Progenitor cell of endocrine pancreas (in vitro differentiated cells): ENCODE results near the gene PDK4. TPM values are rescaled to one million over a fixed set of nuclear protein-coding genes. Genes with fewer than 3 reads are reported as not detected.

ENCODE experiments used
- DNase-seq: peaks from one replicate; pipeline ENCODE4 v3.0.0; 2021; ENCODE audit warnings: low spot score; ENCODE audit not compliant: unreplicated experiment
- H3K27ac Mint-ChIP-seq: 2 replicates; pipeline ENCODE4 v1.8.0; 2021; ENCODE audit warnings: mild to moderate bottlenecking, moderate library complexity, mixed read lengths
- H3K27me3 Mint-ChIP-seq: 2 replicates; pipeline ENCODE4 v1.8.0; 2021; ENCODE audit warnings: mixed read lengths
- H3K36me3 Mint-ChIP-seq: 2 replicates; pipeline ENCODE4 v1.8.0; 2022; ENCODE audit warnings: mixed read lengths; ENCODE audit not compliant: insufficient read depth
- H3K4me1 Mint-ChIP-seq: 2 replicates; pipeline ENCODE4 v1.8.0; 2021; ENCODE audit warnings: low read depth, mixed read lengths
- H3K4me3 Mint-ChIP-seq: 2 replicates; pipeline ENCODE4 v1.8.0; 2021; ENCODE audit warnings: low read depth, mild to moderate bottlenecking, moderate library complexity, mixed read lengths
- H3K9me3 Mint-ChIP-seq: 2 replicates; pipeline ENCODE4 v1.8.0; 2021; ENCODE audit warnings: low read depth, mixed read lengths
- long read RNA-seq: library from polyadenylated mRNA; unstranded; transcript quantifications from one replicate; pipeline ENCODE4 v2.0.0, GENCODE V29; 2020
- total RNA-seq: library from RNA; stranded (reverse); gene quantifications from 2 replicates; pipeline ENCODE4 v1.2.1, GENCODE V29; 2021
- TF ChIP-seq, protein P1 (sequence below): fragments of 200-600 bp; sonication (generic); IDR thresholded peaks from one replicate; pipeline ENCODE4 v1.5.0; 2021; ENCODE audit warnings: antibody characterized with exemption, mild to moderate bottlenecking; ENCODE audit not compliant: unreplicated experiment

Gene PDK4
- total RNA-seq = 21.0 and 29.1 TPM in 2 replicates
- long read RNA-seq, transcript PDK4-201 (11 exons, 3,576 nt) = major isoform, 149 of 165 reads
- long read RNA-seq, partial matches to known transcripts = 8 of 165 reads
- long read RNA-seq, other reads (novel, unspliced or antisense) = 7 of 165 reads

DNA sequence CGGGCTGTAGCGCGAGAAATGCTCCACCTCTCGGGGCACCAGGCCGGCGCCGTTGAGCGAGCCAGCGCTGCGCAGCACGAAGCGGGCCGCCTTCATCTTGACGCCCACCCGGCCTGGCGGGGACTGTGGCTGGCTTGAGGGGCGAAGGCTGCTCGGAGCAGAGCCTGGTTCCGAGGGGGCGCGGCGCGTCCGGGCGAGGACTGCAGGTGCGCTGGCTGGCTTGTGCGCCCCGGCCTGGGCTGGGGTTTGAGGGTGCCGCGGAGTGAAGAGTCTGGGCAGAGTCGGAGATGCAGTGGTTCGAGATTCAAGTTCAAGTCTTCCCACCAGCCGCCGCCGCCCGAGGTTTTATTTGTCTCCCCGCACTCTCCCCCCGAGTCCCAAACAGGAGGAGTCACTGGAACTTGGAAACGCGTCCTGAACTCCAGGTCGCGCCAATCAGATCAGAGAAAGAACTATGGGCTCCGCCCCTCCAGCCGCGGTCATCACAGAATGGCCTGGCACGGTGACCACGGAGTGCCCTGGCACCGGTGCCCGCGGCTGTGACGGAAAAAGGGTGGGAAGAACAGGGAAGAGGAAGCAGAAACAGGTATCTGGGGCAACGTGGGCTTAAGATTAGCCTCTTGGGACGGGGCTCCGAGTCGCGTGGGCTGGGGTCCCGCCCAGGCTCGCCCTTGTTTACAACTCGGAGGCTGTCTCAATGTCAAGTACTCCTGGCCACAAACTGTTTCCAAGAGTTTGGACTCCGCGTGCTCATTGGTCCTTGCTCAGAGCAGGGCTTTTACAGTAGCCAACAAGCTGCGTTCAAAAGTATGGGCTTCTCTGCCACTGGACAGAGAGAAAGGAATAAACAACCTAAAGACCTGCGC is at the start of gene PDK4:
Gene PDK4 (minus strand): TSS at position 319 of the 866 bp plus-strand sequence. CDS start 223 bp downstream, at position 96.
- TF ChIP-seq, protein P1, sequence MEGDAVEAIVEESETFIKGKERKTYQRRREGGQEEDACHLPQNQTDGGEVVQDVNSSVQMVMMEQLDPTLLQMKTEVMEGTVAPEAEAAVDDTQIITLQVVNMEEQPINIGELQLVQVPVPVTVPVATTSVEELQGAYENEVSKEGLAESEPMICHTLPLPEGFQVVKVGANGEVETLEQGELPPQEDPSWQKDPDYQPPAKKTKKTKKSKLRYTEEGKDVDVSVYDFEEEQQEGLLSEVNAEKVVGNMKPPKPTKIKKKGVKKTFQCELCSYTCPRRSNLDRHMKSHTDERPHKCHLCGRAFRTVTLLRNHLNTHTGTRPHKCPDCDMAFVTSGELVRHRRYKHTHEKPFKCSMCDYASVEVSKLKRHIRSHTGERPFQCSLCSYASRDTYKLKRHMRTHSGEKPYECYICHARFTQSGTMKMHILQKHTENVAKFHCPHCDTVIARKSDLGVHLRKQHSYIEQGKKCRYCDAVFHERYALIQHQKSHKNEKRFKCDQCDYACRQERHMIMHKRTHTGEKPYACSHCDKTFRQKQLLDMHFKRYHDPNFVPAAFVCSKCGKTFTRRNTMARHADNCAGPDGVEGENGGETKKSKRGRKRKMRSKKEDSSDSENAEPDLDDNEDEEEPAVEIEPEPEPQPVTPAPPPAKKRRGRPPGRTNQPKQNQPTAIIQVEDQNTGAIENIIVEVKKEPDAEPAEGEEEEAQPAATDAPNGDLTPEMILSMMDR = no peak
- H3K4me3 Mint-ChIP-seq = peak within 1 kb of the TSS; percentile 89
- H3K27me3 Mint-ChIP-seq = no peaks in the 10 kb centered on the region
- peaks cover 24% of the 10 kb centered on the region for H3K4me1 Mint-ChIP-seq
- peak within 1 kb of the TSS; percentile 95 for H3K27ac Mint-ChIP-seq
- no peaks in the 10 kb centered on the region for H3K9me3 Mint-ChIP-seq
- peak; percentile 48 for DNase-seq
- peaks cover 5% of the 10 kb centered on the region for H3K36me3 Mint-ChIP-seq

DNA sequence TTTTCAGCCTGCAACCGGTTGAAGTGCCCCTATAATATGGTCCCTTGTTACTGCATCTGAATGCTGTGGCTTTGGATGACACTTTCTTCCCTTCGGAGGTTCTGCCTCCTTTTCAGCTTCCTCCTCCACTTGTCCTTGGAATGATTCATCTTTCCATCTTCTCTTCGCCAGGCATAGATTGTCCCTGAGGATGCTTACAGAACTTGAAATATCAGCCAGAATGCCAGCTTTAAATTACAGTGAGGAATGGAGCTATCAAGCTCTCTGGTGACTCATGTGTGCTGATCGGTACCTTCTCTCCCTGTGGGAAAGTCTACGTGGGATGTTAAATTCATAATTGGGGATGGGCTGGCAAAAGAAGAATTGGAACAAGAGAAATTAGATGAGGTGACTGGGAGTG is 45.9 kb upstream of the PDK4 start:
- H3K36me3 Mint-ChIP-seq = no peaks in the 10 kb centered on the region
- H3K4me1 Mint-ChIP-seq = no peaks in the 10 kb centered on the region
- H3K9me3 Mint-ChIP-seq = no peaks in the 10 kb centered on the region
- no peak overlapping the region for H3K27ac Mint-ChIP-seq
- TF ChIP-seq, protein P1 = no peak
- H3K4me3 Mint-ChIP-seq = no peak overlapping the region
- no peak for DNase-seq
- H3K27me3 Mint-ChIP-seq = no peaks in the 10 kb centered on the region

DNA sequence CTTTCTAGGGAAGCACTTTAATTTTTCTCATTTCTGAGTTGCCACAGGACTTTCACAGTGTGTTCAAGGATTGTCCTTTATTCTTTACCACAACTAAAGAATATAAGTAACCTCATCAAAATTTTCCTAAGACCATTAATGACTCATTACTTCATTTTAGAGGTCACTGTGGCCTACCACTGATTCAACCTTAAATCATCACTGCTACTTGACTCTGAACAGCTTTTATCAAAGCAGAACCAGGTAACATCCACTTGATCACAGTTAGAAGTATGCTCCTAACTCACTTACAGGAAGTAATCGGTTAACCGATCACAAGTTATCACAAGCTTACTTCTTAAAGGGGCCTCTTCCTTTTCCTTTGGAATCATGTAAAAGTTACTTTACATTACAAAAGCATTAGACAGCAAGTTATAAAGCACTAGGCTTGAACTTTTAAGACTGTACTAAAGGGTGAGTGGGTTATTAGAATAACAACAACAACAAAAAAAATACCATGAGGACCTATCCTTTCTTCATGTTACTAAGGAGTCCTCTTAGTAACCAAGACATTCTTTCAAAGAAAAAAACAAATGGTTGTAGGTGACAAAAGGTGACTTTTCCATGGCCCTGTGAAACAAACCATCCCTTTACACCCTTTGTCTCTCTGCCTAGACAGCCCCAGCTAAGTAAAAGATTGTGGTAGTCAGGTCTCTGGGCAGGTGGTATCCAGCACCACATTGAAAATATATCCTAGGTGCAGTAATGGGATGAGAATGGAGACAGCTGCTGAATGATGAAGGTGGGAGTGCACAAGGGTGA is 40.0 kb upstream of the PDK4 start:
- no peak overlapping the region for H3K27ac Mint-ChIP-seq
- DNase-seq = no peak
- H3K9me3 Mint-ChIP-seq = no peaks in the 10 kb centered on the region
- no peaks in the 10 kb centered on the region for H3K36me3 Mint-ChIP-seq
- H3K4me1 Mint-ChIP-seq = no peaks in the 10 kb centered on the region
- TF ChIP-seq, protein P1 = no peak
- H3K27me3 Mint-ChIP-seq = no peaks in the 10 kb centered on the region
- H3K4me3 Mint-ChIP-seq = no peak overlapping the region

DNA sequence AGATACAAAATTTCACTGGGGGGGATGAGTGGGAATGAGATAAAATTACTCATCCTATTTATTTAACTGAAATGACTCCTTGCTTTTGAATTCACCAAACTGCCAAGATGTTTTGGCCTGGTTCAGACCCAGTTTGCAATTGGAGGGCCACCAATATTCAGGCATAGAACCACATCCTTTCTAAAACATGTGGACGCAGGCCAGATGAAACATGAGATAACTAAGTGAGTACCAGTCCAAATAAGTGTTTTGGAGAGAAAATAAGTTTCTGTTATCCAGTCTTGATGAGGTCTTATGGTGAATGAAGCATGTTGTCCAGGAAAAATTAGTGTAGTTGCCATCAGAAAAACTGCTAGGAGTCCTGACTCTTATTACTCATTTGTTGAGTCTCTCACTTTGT is 36.3 kb upstream of the PDK4 start:
- TF ChIP-seq, protein P1 = no peak
- Mint-ChIP-seq H3K9me3 (no peaks in the 10 kb centered on the region), H3K36me3 (no peaks in the 10 kb centered on the region), H3K4me1 (peaks cover 11% of the 10 kb centered on the region), H3K27me3 (no peaks in the 10 kb centered on the region), H3K27ac (no peak overlapping the region), H3K4me3 (no peak overlapping the region)
- no peak for DNase-seq

DNA sequence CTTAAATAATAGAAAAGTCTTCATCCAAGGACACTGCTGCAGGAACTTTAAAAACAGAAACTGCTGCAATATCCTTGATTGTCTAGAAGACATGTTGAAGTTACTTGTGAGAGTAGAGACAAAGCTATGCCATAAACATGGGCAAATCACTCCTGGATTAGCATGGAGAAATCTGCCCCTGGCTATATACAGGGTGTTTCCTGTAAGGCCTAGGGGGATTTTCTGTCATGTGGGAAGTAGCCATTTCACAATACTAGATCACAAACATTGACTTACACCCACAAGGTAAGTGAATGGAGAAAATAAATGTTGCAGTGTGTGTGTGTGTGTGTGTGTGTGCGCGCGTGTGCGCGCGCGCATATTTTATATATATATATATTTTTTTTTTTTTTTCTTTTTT is 35.2 kb upstream of the PDK4 start:
- H3K9me3 Mint-ChIP-seq = no peaks in the 10 kb centered on the region
- DNase-seq = no peak
- H3K27me3 Mint-ChIP-seq = no peaks in the 10 kb centered on the region
- TF ChIP-seq, protein P1 = no peak
- no peak overlapping the region for H3K4me3 Mint-ChIP-seq
- H3K36me3 Mint-ChIP-seq = no peaks in the 10 kb centered on the region
- H3K4me1 Mint-ChIP-seq = peaks cover 11% of the 10 kb centered on the region
- H3K27ac Mint-ChIP-seq = no peak overlapping the region
